GM18508 (cell line): ENCODE measurements around the gene PAX3.
"Not testable (repeated sequence)": the region's sequence is repeated elsewhere in the genome, so short reads cannot be mapped to it uniquely, and the experiment has no call there.

Experiments
- ATAC-seq: cut with Tn5 transposase; IDR thresholded peaks from one replicate; pipeline ENCODE4 v1.9.1; 2021; ENCODE audit warnings: moderate number of reproducible peaks; ENCODE audit not compliant: insufficient read depth, unreplicated experiment

The PAX3 gene

DNA sequence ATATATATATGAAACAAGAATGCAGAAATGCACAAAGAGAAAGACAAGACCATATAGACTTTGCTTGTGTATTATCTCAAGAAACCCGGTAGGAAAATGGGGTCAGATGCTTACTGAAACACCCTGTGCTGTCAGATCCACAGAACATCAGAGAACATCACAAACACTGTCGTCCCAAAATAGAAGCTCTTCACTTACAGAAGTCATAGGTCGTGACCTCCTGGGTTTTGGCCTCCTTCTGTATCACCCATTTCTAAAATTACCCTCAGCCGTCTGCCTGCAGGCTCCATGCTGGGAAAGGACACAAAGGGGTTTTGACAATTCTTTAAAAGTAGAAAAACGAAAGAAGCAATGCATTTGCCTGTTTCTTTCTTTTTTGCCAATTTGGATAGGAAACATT is 137.9 kb downstream of the PAX3 start:
- no peak for ATAC-seq

DNA sequence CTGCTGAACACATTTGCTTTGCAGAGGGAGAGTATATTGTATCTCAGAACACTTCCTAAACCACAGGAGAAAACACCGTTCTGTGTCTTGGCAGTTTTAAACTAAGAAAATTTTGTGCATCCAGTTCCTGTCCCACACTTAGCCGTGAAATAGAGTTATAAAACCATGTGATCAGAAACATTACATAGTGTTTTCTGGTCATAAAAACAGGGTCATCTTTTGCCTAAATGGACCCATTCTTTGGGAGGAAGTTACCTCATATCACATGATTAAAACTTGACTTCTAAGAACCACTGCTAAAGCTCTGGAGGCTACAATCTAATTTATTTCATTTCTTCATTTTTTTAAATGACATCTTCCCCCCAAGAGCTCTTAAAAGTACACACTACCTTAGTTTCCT is 138.7 kb downstream of the PAX3 start:
- ATAC-seq, result no peak

DNA sequence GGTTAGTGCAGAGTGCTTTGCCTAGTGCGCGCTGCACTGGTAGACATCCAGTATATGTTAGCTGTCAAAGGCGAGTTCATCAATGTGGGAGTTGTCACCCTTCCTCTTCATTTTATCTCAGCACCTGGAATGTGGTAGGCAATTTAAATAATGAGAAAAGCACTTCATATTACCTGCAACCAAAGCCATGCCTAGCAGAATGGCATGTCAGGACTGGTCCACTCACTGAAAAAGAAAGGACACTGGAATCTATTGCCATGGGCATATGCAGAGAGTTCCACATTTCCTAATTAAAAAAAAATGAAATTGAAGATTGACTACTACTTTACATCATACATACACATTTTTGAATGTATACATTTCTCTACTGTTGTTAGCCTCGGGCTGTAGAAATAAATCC is 139.6 kb downstream of the PAX3 start:
- ATAC-seq, result no peak

DNA sequence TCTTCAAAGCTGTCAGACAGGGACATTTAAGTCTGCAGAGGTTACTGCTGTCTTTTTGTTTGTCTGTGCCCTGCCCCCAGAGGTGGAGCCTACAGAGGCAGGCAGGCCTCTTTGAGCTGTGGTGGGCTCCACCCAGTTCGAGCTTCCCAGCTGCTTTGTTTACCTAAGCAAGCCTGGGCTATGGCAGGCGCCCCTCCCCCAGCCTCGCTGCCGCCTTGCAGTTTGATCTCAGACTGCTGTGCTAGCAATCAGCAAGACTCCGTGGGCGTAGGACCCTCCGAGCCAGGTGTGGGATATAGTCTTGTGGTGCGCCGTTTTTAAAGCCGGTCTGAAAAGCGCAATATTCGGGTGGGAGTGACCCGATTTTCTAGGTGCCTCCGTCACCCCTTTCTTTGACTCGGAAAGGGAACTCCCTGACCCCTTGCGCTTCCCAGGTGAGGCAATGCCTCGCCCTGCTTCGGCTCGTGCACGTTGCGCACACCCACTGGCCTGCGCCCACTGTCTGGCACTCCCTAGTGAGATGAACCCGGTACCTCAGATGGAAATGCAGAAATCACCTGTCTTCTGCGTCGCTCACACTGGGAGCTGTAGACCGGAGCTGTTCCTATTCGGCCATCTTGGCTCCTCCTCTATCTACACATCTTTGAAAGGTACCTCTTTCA is 143.7 kb downstream of the PAX3 start:
- not testable (repeated sequence) for ATAC-seq
